IMR-90 (cell line): Measurements from ENCODE around the gene INPP4A. TPM values are rescaled to one million over a fixed set of nuclear protein-coding genes. Genes with fewer than 3 reads are reported as not detected.

Experiments used
- ATAC-seq: fragments of 200-7000 bp; cut with Tn5 transposase; 2 replicates; pipeline ENCODE4 v1.9.1; 2020; ENCODE audit warnings: low read depth, mild to moderate bottlenecking, moderate library complexity
- BruUV-seq: library from RNA; stranded (reverse); fragments of 400-500 nt; replicated peaks from 2 replicates; lab custom pipeline; 2021; lab: Mats Ljungman, UMichigan
- CTCF ChIA-PET: fragments of 300-600 bp; formaldehyde crosslinking; extraction: SDS; loops from one replicate; lab custom pipeline; 2021; ENCODE audit warnings: antibody characterized with exemption; lab: Yijun Ruan, JAX
- POLR2A ChIA-PET: fragments of 300-600 bp; sonication (Branson Sonifier 250); formaldehyde crosslinking; loops from one replicate; lab custom pipeline; 2022; ENCODE audit warnings: antibody characterized with exemption; ENCODE audit not compliant: unreplicated experiment; lab: Charles Lee
- DNase-seq: peaks from one replicate; pipeline ENCODE4 v3.0.0; 2013
- H2AFZ ChIP-seq: replicated peaks from 2 replicates; pipeline ENCODE3; 2013; ENCODE audit warnings: low read length, mild to moderate bottlenecking; ENCODE audit not compliant: poor library complexity
- H2AK5ac ChIP-seq: 2 replicates; pipeline ENCODE4 v1.6.1; 2013; ENCODE audit warnings: low read depth, low read length, inconsistent platforms
- H2AK9ac ChIP-seq: replicated peaks from 2 replicates; pipeline ENCODE3; 2013; ENCODE audit warnings: mild to moderate bottlenecking, low read depth, low read length, moderate library complexity; ENCODE audit not compliant: poor library complexity
- H2BK120ac ChIP-seq: 2 replicates; pipeline ENCODE4 v1.6.1; 2013; ENCODE audit warnings: low read depth, low read length, inconsistent platforms
- H2BK15ac ChIP-seq: 3 replicates; pipeline ENCODE4 v1.6.1; 2013; ENCODE audit warnings: low read depth, low read length, inconsistent platforms
- H2BK20ac ChIP-seq: 2 replicates; pipeline ENCODE4 v1.6.1; 2013; ENCODE audit warnings: low read depth, mild to moderate bottlenecking, inconsistent platforms, low read length, moderate library complexity
- H2BK5ac ChIP-seq: 2 replicates; pipeline ENCODE4 v1.6.1; 2013; ENCODE audit warnings: mild to moderate bottlenecking, low read depth, low read length, inconsistent platforms; ENCODE audit not compliant: poor library complexity, severe bottlenecking
- H3K14ac ChIP-seq: replicated peaks from 2 replicates; pipeline ENCODE4 v1.6.1; 2013; ENCODE audit warnings: low read depth, low read length, inconsistent platforms
- H3K18ac ChIP-seq: 2 replicates; pipeline ENCODE4 v1.6.1; 2013; ENCODE audit warnings: low read depth, low read length, control low read depth
- H3K23ac ChIP-seq: 2 replicates; pipeline ENCODE4 v1.6.1; 2013; ENCODE audit warnings: low read depth, low read length, inconsistent platforms
- H3K27ac ChIP-seq: 2 replicates; pipeline ENCODE4 v1.5.1; 2013; ENCODE audit warnings: mild to moderate bottlenecking, control low read depth, low read length; ENCODE audit not compliant: insufficient read depth
- H3K27me3 ChIP-seq: 2 replicates; pipeline ENCODE4 v1.6.1; 2013; ENCODE audit warnings: low read length; ENCODE audit not compliant: control insufficient read depth, insufficient read depth
- H3K36me3 ChIP-seq: 2 replicates; pipeline ENCODE4 v1.6.1; 2013; ENCODE audit warnings: low read length, mixed read lengths; ENCODE audit not compliant: control insufficient read depth, insufficient read depth
- H3K4ac ChIP-seq: 2 replicates; pipeline ENCODE4 v1.6.1; 2013; ENCODE audit warnings: low read depth, low read length, inconsistent platforms
- H3K4me1 ChIP-seq: 2 replicates; pipeline ENCODE4 v1.6.1; 2013; ENCODE audit warnings: low read length, mixed read lengths; ENCODE audit not compliant: control insufficient read depth, insufficient read depth
- H3K4me2 ChIP-seq: 2 replicates; pipeline ENCODE4 v1.6.1; 2013; ENCODE audit warnings: low read depth, mild to moderate bottlenecking, control low read depth, low read length, moderate library complexity
- H3K4me3 ChIP-seq: 2 replicates; pipeline ENCODE4 v1.5.1; 2013; ENCODE audit warnings: low read depth, mild to moderate bottlenecking, control low read depth, low read length, moderate library complexity; ENCODE audit not compliant: insufficient read depth
- H3K56ac ChIP-seq: 2 replicates; pipeline ENCODE4 v1.6.1; 2013; ENCODE audit warnings: low read length, inconsistent platforms; ENCODE audit not compliant: insufficient read depth; ENCODE audit errors: extremely low read depth
- H3K79me1 ChIP-seq, 2 experiments: 2 replicates each; pipeline ENCODE4 v1.6.1; 2013; ENCODE audit warnings: low read length in 2 of 2, inconsistent platforms in 1 of 2, low read depth in 1 of 2
- H3K9ac ChIP-seq: 2 replicates; pipeline ENCODE4 v1.6.1; 2013; ENCODE audit warnings: low read depth, low read length, control low read depth
- H3K9me1 ChIP-seq: 2 replicates; pipeline ENCODE4 v1.6.1; 2013; ENCODE audit warnings: low read length, inconsistent platforms; ENCODE audit not compliant: insufficient read depth
- H3K9me3 ChIP-seq: 2 replicates; pipeline ENCODE4 v1.6.1; 2013; ENCODE audit warnings: low read length; ENCODE audit not compliant: control insufficient read depth, insufficient read depth
- H4K20me1 ChIP-seq: 2 replicates; pipeline ENCODE4 v1.6.1; 2013; ENCODE audit warnings: low read length, inconsistent platforms; ENCODE audit not compliant: insufficient read depth
- H4K5ac ChIP-seq: 2 replicates; pipeline ENCODE4 v1.6.1; 2013; ENCODE audit warnings: mild to moderate bottlenecking, low read depth, low read length, control low read depth
- H4K8ac ChIP-seq, 2 experiments: 2 replicates each; pipeline ENCODE4 v1.6.1; 2013; ENCODE audit warnings: low read depth in 2 of 2, low read length in 2 of 2, control low read depth in 1 of 2, inconsistent platforms in 1 of 2
- H4K91ac ChIP-seq: 2 replicates; pipeline ENCODE4 v1.6.1; 2013; ENCODE audit warnings: low read depth, low read length, inconsistent platforms; ENCODE audit not compliant: insufficient read depth
- POLR2A ChIP-seq: IDR thresholded peaks from 2 replicates; pipeline ENCODE4 v1.6.1; 2012; ENCODE audit warnings: mild to moderate bottlenecking, low read depth, low read length
- WGBS, 2 experiments: methylation state at CpG; one replicate each; pipeline versions ENCODE4 v1.1.5 to v1.1.7; 2013; ENCODE audit warnings: missing lambda C conversion rate in 2 of 2; ENCODE audit not compliant: insufficient read length in 1 of 2; ENCODE audit errors: extremely low coverage in 2 of 2; 5-methylcytosine and 5-hydroxymethylcytosine counted together
- dilution Hi-C: fragments of 300-500 bp; cut with HindIII; formaldehyde crosslinking; loops from one replicate; pipeline ENCODE4 v1.14.3; 2018; ENCODE audit warnings: low sequenced_read_pairs; ENCODE audit not compliant: unreplicated experiment
- in situ Hi-C: fragments of 300-500 bp; cut with MboI; formaldehyde crosslinking; loops from 3 replicates; pipeline ENCODE4 v1.14.3; 2019; ENCODE audit warnings: low sequenced_read_pairs, inconsistent platforms, mixed read lengths
- intact Hi-C: fragments of 100-400 bp; cut with micrococcal nuclease; formaldehyde crosslinking; loops from 2 replicates; pipeline ENCODE4 v1.10.0; 2022
- polyA plus RNA-seq, 3 experiments: library from polyadenylated mRNA; depleted of rRNA; stranded (reverse); fragments of >200 nt; gene quantifications; 2 replicates each; pipeline ENCODE4 v1.2.3, GENCODE V29; 2012; ENCODE audit warnings: low replicate concordance in 1 of 3
- total RNA-seq: library from RNA; depleted of rRNA; stranded (reverse); fragments of >200 nt; gene quantifications from 2 replicates; pipeline ENCODE4 v1.2.3, GENCODE V29; 2012

The INPP4A gene
- total and polyA plus RNA-seq, 2 of the 4 experiments (the other 2 are of a cell fraction) = 14.5 to 27.1 TPM

- H4K20me1 ChIP-seq = peaks cover 11% of the 10 kb centered on the region
- peak overlapping the region; percentile 36; the same call in 1 of the 2 replicates for H3K4me2 ChIP-seq
- H3K14ac ChIP-seq = no peak overlapping the region
- peaks cover 25 to 30% of the 10 kb centered on the region in 2 experiments for H3K79me1 ChIP-seq
- no peak overlapping the region for H2BK120ac ChIP-seq
- H3K56ac ChIP-seq = no peak overlapping the region
- TF ChIP-seq POLR2A = no peak
- in situ Hi-C loops (no loop called here), intact Hi-C loops (no loop called here), dilution Hi-C loops (no loop called here)
- DNase-seq (no peak), ATAC-seq (no peak)
- peaks cover 7% of the 10 kb centered on the region; the same call in 1 of the 2 replicates for H3K9me1 ChIP-seq
- peaks cover 13% of the 10 kb centered on the region for H3K4me1 ChIP-seq
- no peak overlapping the region for H2AK5ac ChIP-seq
- H3K18ac ChIP-seq = no peak overlapping the region; the same call in 1 of the 2 replicates
- H3K27ac ChIP-seq = no peak overlapping the region; the same call in 1 of the 2 replicates
- H3K27me3 ChIP-seq = no peaks in the 10 kb centered on the region
- H3K4ac ChIP-seq = 0 out of 2 replicates have a peak overlapping the region, but pooled peaks have one; percentile 18
- CTCF ChIA-PET = interaction anchor here (0.6 kb wide), 1 partner anchor 69 kb away, joined by 3 read pairs; no protein-coding TSS in a partner anchor
- no peaks in the 10 kb centered on the region for H3K36me3 ChIP-seq
- no peak overlapping the region for H2BK5ac ChIP-seq
- no peak overlapping the region for H2BK20ac ChIP-seq
- peaks cover 2% of the 10 kb centered on the region; the same call in 1 of the 2 replicates for H3K9me3 ChIP-seq
- no peak overlapping the region for H3K23ac ChIP-seq
- no peak overlapping the region for H3K9ac ChIP-seq
- no peak overlapping the region for H3K4me3 ChIP-seq
- no peak overlapping the region for H4K91ac ChIP-seq
- no peak overlapping the region for H4K5ac ChIP-seq
- no peak overlapping the region for H2AK9ac ChIP-seq
- WGBS, 2 experiments = no CpG with 5 or more reads among the region's 4 CpGs
- H2AFZ ChIP-seq = no peak overlapping the region
- no peak overlapping the region for H4K8ac ChIP-seq
- no peak overlapping the region; the same call in 2 of the 3 replicates for H2BK15ac ChIP-seq
- POLR2A ChIA-PET = no interaction called here
- BruUV-seq = no TSS peak
Observed at GRCh38 chr2:98498703-98499440, 54.2 kb downstream of the INPP4A start.
